GM12864 (cell line): ENCODE data around the gene KLF17.

ENCODE experiments used
- DNase-seq: peaks from one replicate; pipeline ENCODE4 v3.0.0-alpha.2; 2011; ENCODE audit warnings: low read depth
- H3K4me3 ChIP-seq: 2 replicates; pipeline ENCODE4 v1.5.1; 2011; ENCODE audit warnings: mild to moderate bottlenecking, low read depth, low read length, control low read depth
- TF ChIP-seq, protein P1 (sequence below): IDR thresholded peaks from 2 replicates; pipeline ENCODE4 v1.5.1; 2011; ENCODE audit warnings: low read depth, mild to moderate bottlenecking, moderate library complexity, low read length, control low read depth, inconsistent platforms; ENCODE audit errors: missing control alignments

KLF17 gene

GRCh38 chr1:44170281-44170823 is 51.7 kb downstream of the KLF17 start:
- TF ChIP-seq, protein P1, sequence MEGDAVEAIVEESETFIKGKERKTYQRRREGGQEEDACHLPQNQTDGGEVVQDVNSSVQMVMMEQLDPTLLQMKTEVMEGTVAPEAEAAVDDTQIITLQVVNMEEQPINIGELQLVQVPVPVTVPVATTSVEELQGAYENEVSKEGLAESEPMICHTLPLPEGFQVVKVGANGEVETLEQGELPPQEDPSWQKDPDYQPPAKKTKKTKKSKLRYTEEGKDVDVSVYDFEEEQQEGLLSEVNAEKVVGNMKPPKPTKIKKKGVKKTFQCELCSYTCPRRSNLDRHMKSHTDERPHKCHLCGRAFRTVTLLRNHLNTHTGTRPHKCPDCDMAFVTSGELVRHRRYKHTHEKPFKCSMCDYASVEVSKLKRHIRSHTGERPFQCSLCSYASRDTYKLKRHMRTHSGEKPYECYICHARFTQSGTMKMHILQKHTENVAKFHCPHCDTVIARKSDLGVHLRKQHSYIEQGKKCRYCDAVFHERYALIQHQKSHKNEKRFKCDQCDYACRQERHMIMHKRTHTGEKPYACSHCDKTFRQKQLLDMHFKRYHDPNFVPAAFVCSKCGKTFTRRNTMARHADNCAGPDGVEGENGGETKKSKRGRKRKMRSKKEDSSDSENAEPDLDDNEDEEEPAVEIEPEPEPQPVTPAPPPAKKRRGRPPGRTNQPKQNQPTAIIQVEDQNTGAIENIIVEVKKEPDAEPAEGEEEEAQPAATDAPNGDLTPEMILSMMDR = no peak
- no peak overlapping the region for H3K4me3 ChIP-seq
- DNase-seq = no peak

GRCh38 chr1:44174630-44175029 is 56.0 kb downstream of the KLF17 start:
- TF ChIP-seq, protein P1 = no peak
- DNase-seq = no peak
- no peak overlapping the region for H3K4me3 ChIP-seq
